ENCODE data around the gene SYDE2. TPM values are rescaled to one million over a fixed set of nuclear protein-coding genes. Genes with fewer than 3 reads are reported as not detected.

SYDE2 gene
- total and polyA plus RNA-seq, 2 donors (not counting 1 experiment from before 2014, with no cell fraction given) = 0.25 to 0.89 TPM

- 100% methylated on average over 1 of the region's 1 CpG for WGBS (ENCODE audit: insufficient coverage)
- ATAC-seq (ENCODE audit: low read depth) = no peak
- Histone ChIP-seq H3K9me3 (ENCODE audit: control extremely low read depth in 1 of 3, control insufficient read depth in 2 of 3, insufficient read depth in 1 of 3, low read length in 2 of 3) (peaks cover 0 to 7% (median 0%) of the 10 kb centered on the region in 3 donors), H3K79me2 (ENCODE audit: control insufficient read depth, insufficient read depth, low read length) (no peaks in the 10 kb centered on the region), H3K36me3 (replicated peaks in 1 of 2; ENCODE audit: control extremely low read depth in 1 of 2, control insufficient read depth in 1 of 2, extremely low read depth in 1 of 2, insufficient read depth in 2 of 2, low read length in 1 of 2) (peaks cover 3 to 10% of the 10 kb centered on the region in 2 experiments), H3K4me1 (ENCODE audit: control insufficient read depth in 2 of 2, insufficient read depth in 2 of 2, low read length in 2 of 2) (no peaks in the 10 kb centered on the region), H2AFZ (ENCODE audit: insufficient read depth, low read depth, low read length, poor library complexity, severe bottlenecking) (no peak overlapping the region), H4K20me1 (ENCODE audit: control insufficient read depth, insufficient read depth, low read length, poor library complexity, severe bottlenecking) (peaks cover 4% of the 10 kb centered on the region), H3K27ac (ENCODE audit: low read length in 2 of 2) (no peak overlapping the region), H3K4me2 (replicated peaks; ENCODE audit: low read depth, low read length, poor library complexity, severe bottlenecking) (no peak overlapping the region), H3K27me3 (replicated peaks in 1 of 4; ENCODE audit: control extremely low read depth in 1 of 4, control insufficient read depth in 3 of 4, insufficient read depth in 4 of 4, low read length in 3 of 4) (no peaks in the 10 kb centered on the region), H3K9ac (ENCODE audit: low read length) (no peak overlapping the region), H3K4me3 (ENCODE audit: control extremely low read depth in 1 of 5, extremely low read depth in 1 of 5, insufficient read depth in 1 of 5, low read depth in 2 of 5, low read length in 4 of 5) (no peak overlapping the region)
- TF ChIP-seq EZH2 (IDR thresholded peaks at IDR 0.05; ENCODE audit: borderline replicate concordance, insufficient read depth, low read depth, low read length, poor library complexity, severe bottlenecking) = no peak
- no peak for TF ChIP-seq CTCF (IDR thresholded peaks at IDR 0.05)
- H3K4me3 Mint-ChIP-seq = no peak overlapping the region
- H3K9me3 Mint-ChIP-seq (ENCODE audit: insufficient read depth) = no peaks in the 10 kb centered on the region
- H3K4me1 Mint-ChIP-seq = peaks cover 1% of the 10 kb centered on the region
- no peak for DNase-seq
- ChIA-PET POLR2A (no interaction called here), CTCF (interaction anchor here (1.0 to 2.5 kb wide), 3 partner anchors 9 to 301 kb away, joined by 3 to 11 read pairs (median 4); no protein-coding TSS in a partner anchor)
- H3K27ac Mint-ChIP-seq = no peak overlapping the region
- H3K27me3 Mint-ChIP-seq = no peaks in the 10 kb centered on the region
- intact Hi-C loops (cut with micrococcal nuclease) = no loop called here
Measured at GRCh38 chr1:85245891-85246290, 45.1 kb upstream of the SYDE2 start.

GRCh38 chr1:85245456-85245855 lies 44.6 kb upstream of the SYDE2 start:
- Histone ChIP-seq H2AFZ (ENCODE audit: insufficient read depth, low read depth, low read length, poor library complexity, severe bottlenecking) (no peak overlapping the region), H3K27me3 (replicated peaks in 1 of 4; ENCODE audit: control extremely low read depth in 1 of 4, control insufficient read depth in 3 of 4, insufficient read depth in 4 of 4, low read length in 3 of 4) (no peaks in the 10 kb centered on the region), H3K9me3 (ENCODE audit: control extremely low read depth in 1 of 3, control insufficient read depth in 2 of 3, insufficient read depth in 1 of 3, low read length in 2 of 3) (peaks cover 0 to 7% (median 0%) of the 10 kb centered on the region in 3 donors), H3K36me3 (replicated peaks in 1 of 2; ENCODE audit: control extremely low read depth in 1 of 2, control insufficient read depth in 1 of 2, extremely low read depth in 1 of 2, insufficient read depth in 2 of 2, low read length in 1 of 2) (peaks cover under 1 to 6% of the 10 kb centered on the region in 2 experiments), H3K79me2 (ENCODE audit: control insufficient read depth, insufficient read depth, low read length) (no peaks in the 10 kb centered on the region), H4K20me1 (ENCODE audit: control insufficient read depth, insufficient read depth, low read length, poor library complexity, severe bottlenecking) (no peaks in the 10 kb centered on the region), H3K4me1 (ENCODE audit: control insufficient read depth in 2 of 2, insufficient read depth in 2 of 2, low read length in 2 of 2) (no peaks in the 10 kb centered on the region), H3K4me3 (ENCODE audit: control extremely low read depth in 1 of 5, extremely low read depth in 1 of 5, insufficient read depth in 1 of 5, low read depth in 2 of 5, low read length in 4 of 5) (no peak overlapping the region), H3K27ac (ENCODE audit: low read length in 2 of 2) (no peak overlapping the region), H3K9ac (ENCODE audit: low read length) (no peak overlapping the region), H3K4me2 (replicated peaks; ENCODE audit: low read depth, low read length, poor library complexity, severe bottlenecking) (no peak overlapping the region)
- no peak overlapping the region for H3K27ac Mint-ChIP-seq
- no CpG with 5 or more reads among the region's 1 CpG for WGBS (ENCODE audit: insufficient coverage)
- H3K27me3 Mint-ChIP-seq = no peaks in the 10 kb centered on the region
- no peak for TF ChIP-seq CTCF (IDR thresholded peaks at IDR 0.05)
- no peak for TF ChIP-seq EZH2 (IDR thresholded peaks at IDR 0.05; ENCODE audit: borderline replicate concordance, insufficient read depth, low read depth, low read length, poor library complexity, severe bottlenecking)
- no peaks in the 10 kb centered on the region for H3K9me3 Mint-ChIP-seq (ENCODE audit: insufficient read depth)
- ChIA-PET POLR2A (no interaction called here), CTCF (interaction anchor here (1.0 to 2.5 kb wide), 3 partner anchors 9 to 300 kb away, joined by 3 to 11 read pairs (median 3); no protein-coding TSS in a partner anchor)
- ATAC-seq (ENCODE audit: low read depth) (no peak), DNase-seq (no peak)
- no peak overlapping the region for H3K4me3 Mint-ChIP-seq
- peaks cover 1% of the 10 kb centered on the region for H3K4me1 Mint-ChIP-seq
- intact Hi-C loops (cut with micrococcal nuclease) = no loop called here

Data from B cell (primary cell).